GM12878 (cell line): ENCODE measurements around the gene DHRS12.

Experiments
- BCLAF1 ChIP-seq: fragments of 450-650 bp; IDR thresholded peaks from 2 replicates; pipeline ENCODE4 v1.6.1; 2017; ENCODE audit warnings: antibody characterized with exemption, mild to moderate bottlenecking, moderate library complexity
- CEBPB ChIP-seq, 2 experiments: fragments of 150-350 bp in 1 of 2; IDR thresholded peaks; 2 replicates each; pipeline ENCODE4 v1.6.1; 2012 to 2014; ENCODE audit warnings: low read depth in 2 of 2, low read length in 2 of 2, borderline replicate concordance in 1 of 2, inconsistent platforms in 1 of 2
- CTCF ChIP-seq, 3 experiments: IDR thresholded peaks in 2 of 3; conservative IDR thresholded peaks in 1 of 3; 2 replicates each; pipeline ENCODE4 v1.5.1; 2011; ENCODE audit warnings: low read depth in 3 of 3, low read length in 3 of 3, mild to moderate bottlenecking in 3 of 3, control low read depth in 2 of 3, moderate library complexity in 2 of 3, inconsistent platforms in 1 of 3, mixed read lengths in 1 of 3; ENCODE audit not compliant: control insufficient read depth in 2 of 3, insufficient read depth in 1 of 3; ENCODE audit errors: extremely low read depth in 1 of 3
- EGR1 ChIP-seq, 2 experiments: IDR thresholded peaks; 1 replicate in 1 of 2; 2 replicates in 1 of 2; pipeline ENCODE4 v1.6.1; 2011 to 2012; ENCODE audit warnings: low read depth in 2 of 2, low read length in 2 of 2, borderline replicate concordance in 1 of 2, mild to moderate bottlenecking in 1 of 2, moderate library complexity in 1 of 2
- ESRRA ChIP-seq: IDR thresholded peaks from 2 replicates; pipeline ENCODE4 v1.6.1; 2012; ENCODE audit warnings: mild to moderate bottlenecking, low read length, improper control_type of control experiment
- GABPA ChIP-seq: IDR thresholded peaks from 2 replicates; pipeline ENCODE4 v1.6.1; 2014; ENCODE audit warnings: antibody characterized with exemption, low read depth, mild to moderate bottlenecking, inconsistent platforms
- HDAC6 ChIP-seq: fragments of 200-600 bp; sonication (generic); IDR thresholded peaks from one replicate; pipeline ENCODE4 v1.8.0; 2017; ENCODE audit warnings: antibody characterized with exemption; ENCODE audit not compliant: unreplicated experiment
- JUND ChIP-seq: IDR thresholded peaks from 2 replicates; pipeline ENCODE4 v1.6.1; 2012; ENCODE audit warnings: low read depth, mild to moderate bottlenecking, low read length, improper control_type of control experiment, moderate library complexity
- MXI1 ChIP-seq: fragments of 150-350 bp; IDR thresholded peaks from 2 replicates; pipeline ENCODE4 v1.6.1; 2011; ENCODE audit warnings: low read depth, mild to moderate bottlenecking, inconsistent platforms, low read length, improper control_type of control experiment
- NR2F1 ChIP-seq: fragments of 450-650 bp; conservative IDR thresholded peaks from 2 replicates; pipeline ENCODE4 v1.6.1; 2017; ENCODE audit warnings: mild to moderate bottlenecking
- ZBTB40 ChIP-seq: fragments of 450-650 bp; IDR thresholded peaks from 2 replicates; pipeline ENCODE4 v1.6.1; 2016; ENCODE audit warnings: mild to moderate bottlenecking, moderate library complexity, borderline replicate concordance

GRCh38 chr13:51795419-51795818 lies 8.5 kb downstream of the DHRS12 start:
- TF ChIP-seq ZBTB40 (no peak), NR2F1 (no peak), CEBPB (IDR thresholded peaks at IDR 0.05; ENCODE audit: borderline replicate concordance in 1 of 2, low read depth in 2 of 2, low read length in 2 of 2) (no peak), ESRRA (no peak), CTCF (IDR thresholded peaks at IDR 0.05 in 2 of 3, conservative IDR thresholded peaks at IDR 0.05 in 1 of 3; ENCODE audit: control insufficient read depth in 2 of 3, extremely low read depth in 1 of 3, insufficient read depth in 1 of 3, low read depth in 3 of 3, low read length in 3 of 3) (no peak), BCLAF1 (no peak), MXI1 (no peak), HDAC6 (no peak), JUND (no peak), EGR1 (IDR thresholded peaks at IDR 0.05; ENCODE audit: borderline replicate concordance in 1 of 2, low read depth in 2 of 2, low read length in 2 of 2) (no peak), GABPA (no peak)
